HepG2 (cell line): ENCODE data around the gene BICDL2. TPM values are rescaled to one million over a fixed set of nuclear protein-coding genes. Genes with fewer than 3 reads are reported as not detected.

Source experiments
- AHR ChIP-seq: IDR thresholded peaks from 2 replicates; pipeline ENCODE4 v1.6.1; 2018; ENCODE audit warnings: missing genetic modification reagents, missing compliant biosample characterization
- FIP1L1 ChIP-seq: fragments of 200-400 bp; formaldehyde crosslinking; IDR thresholded peaks from 2 replicates; pipeline ENCODE4 v1.6.1; 2018; ENCODE audit warnings: low read depth, mild to moderate bottlenecking, low read length, moderate library complexity, borderline replicate concordance; ENCODE audit not compliant: insufficient read depth
- GABPA ChIP-seq, 2 experiments: IDR thresholded peaks; 2 replicates each; pipeline ENCODE4 v1.6.1; 2011 to 2016; ENCODE audit warnings: low read depth in 2 of 2, low read length in 1 of 2, missing biosample characterization in 1 of 2, missing genetic modification characterization in 1 of 2
- KDM5A ChIP-seq: fragments of 200-600 bp; sonication (generic); IDR thresholded peaks from 2 replicates; pipeline ENCODE4 v1.7.0; 2018; ENCODE audit warnings: antibody characterized with exemption, mild to moderate bottlenecking, low read length, borderline replicate concordance
- NFIC ChIP-seq: IDR thresholded peaks from 2 replicates; pipeline ENCODE4 v1.6.1; 2012; ENCODE audit warnings: mild to moderate bottlenecking, low read length, inconsistent platforms
- PHB2 ChIP-seq: fragments of 450-650 bp; IDR thresholded peaks from 2 replicates; pipeline ENCODE4 v1.6.1; 2018; ENCODE audit not compliant: partially characterized antibody
- PITX1 ChIP-seq: sonication (generic); formaldehyde crosslinking; IDR thresholded peaks from 2 replicates; pipeline ENCODE4 v1.5.1; 2020; ENCODE audit warnings: mild to moderate bottlenecking, missing genetic modification reagents
- RORA ChIP-seq: sonication (generic); formaldehyde crosslinking; IDR thresholded peaks from 2 replicates; pipeline ENCODE4 v1.5.0; 2020; ENCODE audit warnings: mild to moderate bottlenecking, missing genetic modification reagents, moderate library complexity
- TCF7 ChIP-seq: sonication (generic); IDR thresholded peaks from 2 replicates; pipeline ENCODE4 v1.6.1; 2016; ENCODE audit warnings: antibody characterized with exemption, low read depth
- YEATS4 ChIP-seq: sonication (generic); formaldehyde crosslinking; IDR thresholded peaks from 2 replicates; pipeline ENCODE4 v1.4.0; 2020; ENCODE audit warnings: missing genetic modification reagents, borderline replicate concordance
- ZC3H4 ChIP-seq: sonication (generic); formaldehyde crosslinking; IDR thresholded peaks from 2 replicates; pipeline ENCODE4 v1.4.0; 2020; ENCODE audit warnings: missing genetic modification reagents, borderline replicate concordance
- ZNF253 ChIP-seq: sonication (generic); formaldehyde crosslinking; IDR thresholded peaks from 2 replicates; pipeline ENCODE4 v1.8.0; 2022; ENCODE audit warnings: mild to moderate bottlenecking, missing genetic modification reagents, borderline replicate concordance
- ZNF263 ChIP-seq: sonication (generic); formaldehyde crosslinking; IDR thresholded peaks from 2 replicates; pipeline ENCODE4 v1.4.0; 2020; ENCODE audit warnings: missing genetic modification reagents
- ZNF296 ChIP-seq: sonication (generic); formaldehyde crosslinking; conservative IDR thresholded peaks from 2 replicates; pipeline ENCODE4 v1.5.0; 2020; ENCODE audit warnings: mild to moderate bottlenecking, missing genetic modification reagents
- ZNF703 ChIP-seq: sonication (generic); formaldehyde crosslinking; IDR thresholded peaks from 2 replicates; pipeline ENCODE4 v1.5.1; 2020; ENCODE audit warnings: missing genetic modification reagents, mild to moderate bottlenecking, moderate library complexity, borderline replicate concordance
- ZNF772 ChIP-seq: sonication (generic); formaldehyde crosslinking; IDR thresholded peaks from 2 replicates; pipeline ENCODE4 v1.5.0; 2020; ENCODE audit warnings: mild to moderate bottlenecking, missing genetic modification reagents
- ZNF83 ChIP-seq: sonication (generic); formaldehyde crosslinking; IDR thresholded peaks from 2 replicates; pipeline ENCODE4 v1.4.0; 2020; ENCODE audit warnings: missing genetic modification reagents, mild to moderate bottlenecking, borderline replicate concordance
- polyA plus RNA-seq, 8 experiments: library from polyadenylated mRNA; depleted of rRNA in 3 of 8; stranded (reverse) in 7 of 8; unstranded in 1 of 8; fragments of >200 nt; fragmentation: Illumina TruSeq in 4 of 8; extraction: Trizol in 4 of 8; gene quantifications; 2 replicates each; pipeline versions ENCODE4 v1.2.1 to v1.2.3, GENCODE V29; 2011 to 2016; ENCODE audit warnings: low read depth in 4 of 8, missing spikeins in 1 of 8, mixed read lengths in 1 of 8; ENCODE audit not compliant: insufficient read depth in 1 of 8
- total RNA-seq, 5 experiments: library from RNA; depleted of rRNA; stranded (reverse); fragments of >200 nt; fragmentation: Illumina TruSeq; extraction: Trizol; gene quantifications; 2 replicates each; pipeline ENCODE4 v1.2.3, GENCODE V29; 2016; ENCODE audit warnings: low read depth in 1 of 5
- TF ChIP-seq, protein P1 (sequence below): sonication (generic); formaldehyde crosslinking; IDR thresholded peaks from 2 replicates; pipeline ENCODE4 v1.5.0; 2020; ENCODE audit warnings: missing genetic modification reagents, mild to moderate bottlenecking, borderline replicate concordance
- TF ChIP-seq, protein P2 (sequence below): sonication (generic); formaldehyde crosslinking; IDR thresholded peaks from 2 replicates; pipeline ENCODE4 v1.4.0; 2020; ENCODE audit warnings: missing genetic modification reagents
- TF ChIP-seq, protein P3 (sequence below): sonication (generic); formaldehyde crosslinking; IDR thresholded peaks from 2 replicates; pipeline ENCODE4 v1.4.0; 2020; ENCODE audit warnings: missing genetic modification reagents; ENCODE audit errors: not compliant biosample characterization
- TF ChIP-seq, protein P4 (sequence below): sonication (generic); formaldehyde crosslinking; conservative IDR thresholded peaks from 2 replicates; pipeline ENCODE4 v1.8.0; 2022; ENCODE audit warnings: low read depth, missing genetic modification reagents
- TF ChIP-seq, protein P5 (sequence below): sonication (generic); formaldehyde crosslinking; conservative IDR thresholded peaks from 2 replicates; pipeline ENCODE4 v1.4.0; 2020; ENCODE audit warnings: missing genetic modification reagents

The BICDL2 gene
- total and polyA plus RNA-seq, 2 of the 13 experiments (the other 11 are each of a cell fraction or from before 2014, with no cell fraction given), result 0.12 TPM; not detected in 1

DNA sequence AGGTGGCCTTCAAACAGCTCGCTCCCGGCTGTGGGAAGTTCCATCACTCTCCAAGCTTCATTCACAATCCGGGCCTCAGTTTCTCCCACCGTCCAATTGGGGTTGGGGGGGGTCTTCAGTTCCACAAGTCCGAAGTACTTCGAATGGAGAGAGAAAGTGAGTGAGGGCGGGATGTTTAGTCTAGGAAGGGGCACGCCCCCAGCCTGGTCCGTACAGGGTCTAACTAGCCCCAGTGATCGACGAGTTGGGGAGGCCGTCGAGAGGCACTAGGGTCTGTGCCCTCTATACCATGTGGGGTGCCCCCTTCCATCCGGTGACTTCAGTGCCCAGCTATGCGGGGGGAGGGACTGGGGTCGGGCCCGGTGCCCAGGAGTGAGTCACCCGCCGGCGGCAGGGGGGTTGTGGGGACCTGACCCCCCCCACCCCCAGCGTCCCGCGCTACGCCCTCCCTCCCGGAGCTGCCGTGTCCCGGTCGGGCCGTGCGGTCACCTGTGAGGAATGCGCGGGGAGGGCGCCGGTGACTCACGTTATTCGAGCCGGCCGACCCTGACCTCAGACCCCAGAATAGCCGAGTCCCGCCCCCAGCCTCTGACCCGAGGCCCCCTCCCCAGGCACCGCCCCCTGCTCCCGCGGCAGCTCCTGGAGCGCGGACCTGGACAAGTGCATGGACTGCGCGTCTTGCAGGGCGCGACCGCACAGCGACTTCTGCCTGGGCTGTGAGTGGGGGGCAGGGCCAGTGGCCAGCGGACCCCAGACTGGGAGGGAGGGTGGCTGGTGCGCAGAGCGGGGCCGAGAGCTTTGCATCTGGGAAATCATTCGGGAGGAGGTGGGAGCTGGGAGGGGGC is 15.9 kb downstream of the BICDL2 start (continued):
- TF ChIP-seq TCF7 (0 out of 2 replicates have a peak, but pooled peaks have one; percentile 31), RORA (CRISPR knock-in tag) (no peak), PITX1 (CRISPR knock-in tag) (peak; percentile 16; the same call in 1 of the 2 replicates), ZNF772 (CRISPR knock-in tag) (peak; percentile 65), ZNF253 (no peak), ZC3H4 (0 out of 2 replicates have a peak, but pooled peaks have one; percentile 80), ZNF703 (CRISPR knock-in tag) (no peak), GABPA (IDR thresholded peaks at IDR 0.05; ENCODE audit: low read depth, low read length) (no peak; the same call in 1 of the 2 replicates), GABPA (CRISPR knock-in tag; IDR thresholded peaks at IDR 0.05; ENCODE audit: low read depth) (peak; percentile 76), AHR (CRISPR knock-in tag) (peak; percentile 26; the same call in 1 of the 2 replicates), FIP1L1 (no peak), PHB2 (no peak), ZNF263 (CRISPR knock-in tag) (no peak), ZNF83 (CRISPR knock-in tag) (no peak), KDM5A (no peak), NFIC (peak; percentile 62; the same call in 1 of the 2 replicates), ZNF296 (no peak), YEATS4 (CRISPR knock-in tag) (peak; percentile 60; the same call in 1 of the 2 replicates)
- TF ChIP-seq, protein P1, sequence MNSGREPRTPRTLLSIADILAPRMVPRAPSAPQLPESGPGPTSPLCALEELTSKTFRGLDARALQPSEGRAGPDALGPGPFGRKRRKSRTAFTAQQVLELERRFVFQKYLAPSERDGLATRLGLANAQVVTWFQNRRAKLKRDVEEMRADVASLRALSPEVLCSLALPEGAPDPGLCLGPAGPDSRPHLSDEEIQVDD (CRISPR knock-in tag), result no peak
- TF ChIP-seq, protein P2, sequence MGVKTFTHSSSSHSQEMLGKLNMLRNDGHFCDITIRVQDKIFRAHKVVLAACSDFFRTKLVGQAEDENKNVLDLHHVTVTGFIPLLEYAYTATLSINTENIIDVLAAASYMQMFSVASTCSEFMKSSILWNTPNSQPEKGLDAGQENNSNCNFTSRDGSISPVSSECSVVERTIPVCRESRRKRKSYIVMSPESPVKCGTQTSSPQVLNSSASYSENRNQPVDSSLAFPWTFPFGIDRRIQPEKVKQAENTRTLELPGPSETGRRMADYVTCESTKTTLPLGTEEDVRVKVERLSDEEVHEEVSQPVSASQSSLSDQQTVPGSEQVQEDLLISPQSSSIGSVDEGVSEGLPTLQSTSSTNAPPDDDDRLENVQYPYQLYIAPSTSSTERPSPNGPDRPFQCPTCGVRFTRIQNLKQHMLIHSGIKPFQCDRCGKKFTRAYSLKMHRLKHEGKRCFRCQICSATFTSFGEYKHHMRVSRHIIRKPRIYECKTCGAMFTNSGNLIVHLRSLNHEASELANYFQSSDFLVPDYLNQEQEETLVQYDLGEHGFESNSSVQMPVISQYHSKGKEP (CRISPR knock-in tag), result no peak
- TF ChIP-seq, protein P3, sequence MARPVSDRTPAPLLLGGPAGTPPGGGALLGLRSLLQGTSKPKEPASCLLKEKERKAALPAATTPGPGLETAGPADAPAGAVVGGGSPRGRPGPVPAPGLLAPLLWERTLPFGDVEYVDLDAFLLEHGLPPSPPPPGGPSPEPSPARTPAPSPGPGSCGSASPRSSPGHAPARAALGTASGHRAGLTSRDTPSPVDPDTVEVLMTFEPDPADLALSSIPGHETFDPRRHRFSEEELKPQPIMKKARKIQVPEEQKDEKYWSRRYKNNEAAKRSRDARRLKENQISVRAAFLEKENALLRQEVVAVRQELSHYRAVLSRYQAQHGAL (CRISPR knock-in tag), result peak; percentile 31
- TF ChIP-seq, protein P4, sequence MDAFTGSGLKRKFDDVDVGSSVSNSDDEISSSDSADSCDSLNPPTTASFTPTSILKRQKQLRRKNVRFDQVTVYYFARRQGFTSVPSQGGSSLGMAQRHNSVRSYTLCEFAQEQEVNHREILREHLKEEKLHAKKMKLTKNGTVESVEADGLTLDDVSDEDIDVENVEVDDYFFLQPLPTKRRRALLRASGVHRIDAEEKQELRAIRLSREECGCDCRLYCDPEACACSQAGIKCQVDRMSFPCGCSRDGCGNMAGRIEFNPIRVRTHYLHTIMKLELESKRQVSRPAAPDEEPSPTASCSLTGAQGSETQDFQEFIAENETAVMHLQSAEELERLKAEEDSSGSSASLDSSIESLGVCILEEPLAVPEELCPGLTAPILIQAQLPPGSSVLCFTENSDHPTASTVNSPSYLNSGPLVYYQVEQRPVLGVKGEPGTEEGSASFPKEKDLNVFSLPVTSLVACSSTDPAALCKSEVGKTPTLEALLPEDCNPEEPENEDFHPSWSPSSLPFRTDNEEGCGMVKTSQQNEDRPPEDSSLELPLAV (CRISPR knock-in tag), result no peak
- TF ChIP-seq, protein P5, sequence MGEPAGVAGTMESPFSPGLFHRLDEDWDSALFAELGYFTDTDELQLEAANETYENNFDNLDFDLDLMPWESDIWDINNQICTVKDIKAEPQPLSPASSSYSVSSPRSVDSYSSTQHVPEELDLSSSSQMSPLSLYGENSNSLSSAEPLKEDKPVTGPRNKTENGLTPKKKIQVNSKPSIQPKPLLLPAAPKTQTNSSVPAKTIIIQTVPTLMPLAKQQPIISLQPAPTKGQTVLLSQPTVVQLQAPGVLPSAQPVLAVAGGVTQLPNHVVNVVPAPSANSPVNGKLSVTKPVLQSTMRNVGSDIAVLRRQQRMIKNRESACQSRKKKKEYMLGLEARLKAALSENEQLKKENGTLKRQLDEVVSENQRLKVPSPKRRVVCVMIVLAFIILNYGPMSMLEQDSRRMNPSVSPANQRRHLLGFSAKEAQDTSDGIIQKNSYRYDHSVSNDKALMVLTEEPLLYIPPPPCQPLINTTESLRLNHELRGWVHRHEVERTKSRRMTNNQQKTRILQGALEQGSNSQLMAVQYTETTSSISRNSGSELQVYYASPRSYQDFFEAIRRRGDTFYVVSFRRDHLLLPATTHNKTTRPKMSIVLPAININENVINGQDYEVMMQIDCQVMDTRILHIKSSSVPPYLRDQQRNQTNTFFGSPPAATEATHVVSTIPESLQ, result no peak
